Measurements from ENCODE around the gene TBXAS1.

TBXAS1 gene

GRCh38 chr7:139981511-139981895 is 152.4 kb downstream of the TBXAS1 start:
- no peak for DNase-seq (ENCODE audit: low read depth)

GRCh38 chr7:139982927-139983920 is 154.2 kb downstream of the TBXAS1 start:
- no peak overlapping the region for H3K4me3 ChIP-seq (ENCODE audit: low read depth, low read length)
- in situ Hi-C loops (cut with HindIII; ENCODE audit: low sequenced_read_pairs): no loop called here
- no peak for TF ChIP-seq CTCF (IDR thresholded peaks at IDR 0.05; ENCODE audit: low read depth, low read length, missing control alignments)
- DNase-seq (ENCODE audit: low read depth): no peak

More at GRCh38 chr7:139981511-139981895, 152.4 kb downstream of the TBXAS1 start:
- in situ Hi-C loops (cut with HindIII; ENCODE audit: low sequenced_read_pairs): no loop called here
- no peak overlapping the region for H3K4me3 ChIP-seq (ENCODE audit: low read depth, low read length)
- no peak for TF ChIP-seq CTCF (IDR thresholded peaks at IDR 0.05; ENCODE audit: low read depth, low read length, missing control alignments)

GRCh38 chr7:139984642-139985539 is 155.8 kb downstream of the TBXAS1 start:
- TF ChIP-seq CTCF (IDR thresholded peaks at IDR 0.05; ENCODE audit: low read depth, low read length, missing control alignments): no peak
- no peak overlapping the region for H3K4me3 ChIP-seq (ENCODE audit: low read depth, low read length)
- DNase-seq (ENCODE audit: low read depth): no peak
- in situ Hi-C loops (cut with HindIII; ENCODE audit: low sequenced_read_pairs): no loop called here

- TF ChIP-seq CTCF (IDR thresholded peaks at IDR 0.05; ENCODE audit: low read depth, low read length, missing control alignments): no peak
- DNase-seq (ENCODE audit: low read depth): no peak
Observed at GRCh38 chr7:139985811-139986210, 156.7 kb downstream of the TBXAS1 start.

GRCh38 chr7:139987691-139988516 is 158.8 kb downstream of the TBXAS1 start:
- TF ChIP-seq CTCF (IDR thresholded peaks at IDR 0.05; ENCODE audit: low read depth, low read length, missing control alignments): no peak
- in situ Hi-C loops (cut with HindIII; ENCODE audit: low sequenced_read_pairs): no loop called here

More at GRCh38 chr7:139985811-139986210, 156.7 kb downstream of the TBXAS1 start:
- in situ Hi-C loops (cut with HindIII; ENCODE audit: low sequenced_read_pairs): no loop called here
- no peak overlapping the region for H3K4me3 ChIP-seq (ENCODE audit: low read depth, low read length)

More at GRCh38 chr7:139987691-139988516, 158.8 kb downstream of the TBXAS1 start:
- no peak overlapping the region for H3K4me3 ChIP-seq (ENCODE audit: low read depth, low read length)
- no peak for DNase-seq (ENCODE audit: low read depth)
